Lower lobe of right lung (tissue), 2 donors: ENCODE results near the gene CRTC1. TPM values are rescaled to one million over a fixed set of nuclear protein-coding genes. Genes with fewer than 3 reads are reported as not detected.

Experiments
- ATAC-seq, 2 donors: fragments of 200-7000 bp; cut with Tn5 transposase; one replicate each; pipeline ENCODE4 v1.9.1; 2020 to 2022; ENCODE audit warnings: mild to moderate bottlenecking in 2 of 2, moderate library complexity in 2 of 2
- DNase-seq: peaks from one replicate; pipeline ENCODE4 v3.0.0-alpha.2; 2020
- H3K27ac ChIP-seq: fragments of 200-600 bp; one replicate; pipeline ENCODE4 v1.8.0; 2022
- H3K27me3 ChIP-seq: fragments of 200-600 bp; one replicate; pipeline ENCODE4 v1.8.0; 2022; ENCODE audit warnings: low read depth
- H3K36me3 ChIP-seq: fragments of 200-600 bp; one replicate; pipeline ENCODE4 v1.8.0; 2022; ENCODE audit warnings: mild to moderate bottlenecking
- H3K4me1 ChIP-seq: fragments of 200-600 bp; one replicate; pipeline ENCODE4 v1.8.0; 2022
- H3K4me3 ChIP-seq: fragments of 200-600 bp; one replicate; pipeline ENCODE4 v1.8.0; 2022; ENCODE audit warnings: mild to moderate bottlenecking
- H3K9me3 ChIP-seq: fragments of 200-600 bp; one replicate; pipeline ENCODE4 v1.8.0; 2022
- intact Hi-C: fragments of 100-400 bp; cut with DNase I; formaldehyde crosslinking; loops from one replicate; pipeline ENCODE4 v1.11.0; 2022
- total RNA-seq: library from RNA; stranded (reverse); fragmentation: NEBNext Ultra II Directional; extraction: Animal tissue kit (Norgen Biotek cat#: 25700); gene quantifications from one replicate; pipeline ENCODE4 v1.2.1, GENCODE V29; 2021
- TF ChIP-seq, protein P1 (sequence below): fragments of 200-600 bp; IDR thresholded peaks from one replicate; pipeline ENCODE4 v1.8.0; 2022; ENCODE audit warnings: antibody characterized with exemption, mild to moderate bottlenecking
- donor health status: DM: no; HTN: yes; CAD: no; lungs with severe emphysema.

The CRTC1 gene
- total RNA-seq, 1 donor from 2014 or later = 16.2 TPM

DNA sequence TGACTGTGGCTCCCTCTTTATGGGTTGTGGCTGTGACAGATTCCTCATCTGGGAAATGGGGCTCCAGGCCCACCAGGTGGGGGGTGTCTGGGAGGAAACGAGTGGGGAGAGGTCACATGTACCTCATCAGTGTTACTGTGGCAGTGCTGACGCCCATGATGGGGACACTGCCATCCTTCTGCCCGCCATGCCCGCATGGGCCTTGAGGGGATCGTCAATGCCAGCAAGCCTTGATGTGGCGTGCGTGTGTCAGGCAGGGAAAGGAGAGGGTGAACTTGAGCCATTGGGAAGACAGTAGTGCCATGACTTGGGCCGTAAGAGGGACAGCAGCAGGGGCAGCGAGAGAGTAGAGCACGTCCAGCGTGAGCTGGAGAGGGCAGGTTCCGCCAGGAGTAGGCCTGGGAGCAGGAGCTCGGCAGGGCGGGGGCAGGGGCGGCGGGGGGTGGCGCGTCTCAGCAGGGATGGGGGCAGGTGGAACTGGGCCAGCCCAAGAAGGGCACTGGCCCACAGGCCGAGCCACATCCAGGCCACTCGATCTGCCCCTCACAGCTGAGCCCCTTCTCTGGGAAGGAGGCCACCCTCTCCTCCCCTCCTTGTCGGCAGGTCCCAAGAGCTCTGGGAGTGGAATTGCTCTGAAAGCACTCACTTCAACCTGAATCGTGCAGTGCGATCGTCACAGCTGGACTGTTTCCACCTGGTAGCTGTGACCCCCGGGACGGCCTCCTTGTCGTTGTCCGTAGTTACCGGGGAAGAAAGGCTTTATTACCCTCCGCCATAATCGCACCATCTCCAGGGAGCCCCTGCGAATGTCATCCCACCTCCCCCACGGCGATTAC, 36.7 kb upstream of the CRTC1 start:
- no peak overlapping the region for H3K4me3 ChIP-seq
- H3K4me1 ChIP-seq = peaks cover 43% of the 10 kb centered on the region
- ATAC-seq (no peak), DNase-seq (no peak)
- intact Hi-C loops = no loop called here
- H3K9me3 ChIP-seq = no peaks in the 10 kb centered on the region
- H3K27ac ChIP-seq = no peak overlapping the region
- TF ChIP-seq, protein P1, sequence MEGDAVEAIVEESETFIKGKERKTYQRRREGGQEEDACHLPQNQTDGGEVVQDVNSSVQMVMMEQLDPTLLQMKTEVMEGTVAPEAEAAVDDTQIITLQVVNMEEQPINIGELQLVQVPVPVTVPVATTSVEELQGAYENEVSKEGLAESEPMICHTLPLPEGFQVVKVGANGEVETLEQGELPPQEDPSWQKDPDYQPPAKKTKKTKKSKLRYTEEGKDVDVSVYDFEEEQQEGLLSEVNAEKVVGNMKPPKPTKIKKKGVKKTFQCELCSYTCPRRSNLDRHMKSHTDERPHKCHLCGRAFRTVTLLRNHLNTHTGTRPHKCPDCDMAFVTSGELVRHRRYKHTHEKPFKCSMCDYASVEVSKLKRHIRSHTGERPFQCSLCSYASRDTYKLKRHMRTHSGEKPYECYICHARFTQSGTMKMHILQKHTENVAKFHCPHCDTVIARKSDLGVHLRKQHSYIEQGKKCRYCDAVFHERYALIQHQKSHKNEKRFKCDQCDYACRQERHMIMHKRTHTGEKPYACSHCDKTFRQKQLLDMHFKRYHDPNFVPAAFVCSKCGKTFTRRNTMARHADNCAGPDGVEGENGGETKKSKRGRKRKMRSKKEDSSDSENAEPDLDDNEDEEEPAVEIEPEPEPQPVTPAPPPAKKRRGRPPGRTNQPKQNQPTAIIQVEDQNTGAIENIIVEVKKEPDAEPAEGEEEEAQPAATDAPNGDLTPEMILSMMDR = no peak
- no peaks in the 10 kb centered on the region for H3K36me3 ChIP-seq
- H3K27me3 ChIP-seq = no peaks in the 10 kb centered on the region

DNA sequence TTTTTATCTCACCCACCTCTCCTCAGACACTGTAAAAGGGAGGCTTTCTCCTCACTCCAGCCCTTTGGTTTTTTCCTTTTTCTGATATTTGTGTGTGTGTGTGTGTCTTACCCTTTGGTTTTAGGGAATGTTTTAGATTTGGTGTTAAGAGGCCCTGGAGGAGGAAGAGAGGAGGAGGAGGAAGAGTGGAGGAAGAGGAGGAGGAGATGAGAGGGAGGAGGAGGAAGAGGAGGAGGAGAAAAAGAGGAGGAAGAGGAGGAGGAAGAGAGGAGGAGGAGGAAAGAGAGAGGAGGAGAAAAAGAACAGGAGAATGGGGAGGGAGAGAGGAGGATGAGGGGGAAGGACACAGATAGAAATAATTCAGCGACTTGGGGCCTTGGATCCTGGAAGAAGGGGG, 36.1 kb upstream of the CRTC1 start:
- ATAC-seq (no peak), DNase-seq (no peak)
- Histone ChIP-seq H3K4me1 (peaks cover 46% of the 10 kb centered on the region), H3K9me3 (no peaks in the 10 kb centered on the region), H3K27ac (no peak overlapping the region), H3K4me3 (no peak overlapping the region), H3K36me3 (no peaks in the 10 kb centered on the region), H3K27me3 (no peaks in the 10 kb centered on the region)
- TF ChIP-seq, protein P1 = no peak
- intact Hi-C loops = no loop called here

DNA sequence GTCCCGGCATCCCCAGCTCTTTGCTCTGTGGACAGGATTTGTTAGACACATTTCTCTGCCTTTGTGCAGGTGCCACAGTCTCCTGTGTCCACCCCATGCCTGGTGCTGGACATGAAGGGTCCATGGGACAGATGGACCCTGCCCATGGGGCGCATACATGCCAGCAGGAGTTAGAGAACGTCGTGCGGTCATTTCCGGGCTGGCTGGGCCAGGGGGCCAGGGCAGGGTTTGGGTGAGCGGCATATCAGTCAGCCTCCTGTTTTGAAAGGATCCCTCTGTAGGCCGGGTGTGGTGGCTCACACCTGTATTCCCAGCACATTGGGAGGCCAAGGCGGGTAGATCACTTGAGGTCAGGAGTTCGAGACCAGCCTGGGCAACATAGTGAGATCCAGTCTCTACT, 35.7 kb upstream of the CRTC1 start:
- intact Hi-C loops = no loop called here
- Histone ChIP-seq H3K4me3 (no peak overlapping the region), H3K27ac (no peak overlapping the region), H3K27me3 (no peaks in the 10 kb centered on the region), H3K36me3 (no peaks in the 10 kb centered on the region), H3K9me3 (no peaks in the 10 kb centered on the region), H3K4me1 (peaks cover 46% of the 10 kb centered on the region)
- TF ChIP-seq, protein P1 = no peak
- no peak for ATAC-seq
- DNase-seq = no peak

DNA sequence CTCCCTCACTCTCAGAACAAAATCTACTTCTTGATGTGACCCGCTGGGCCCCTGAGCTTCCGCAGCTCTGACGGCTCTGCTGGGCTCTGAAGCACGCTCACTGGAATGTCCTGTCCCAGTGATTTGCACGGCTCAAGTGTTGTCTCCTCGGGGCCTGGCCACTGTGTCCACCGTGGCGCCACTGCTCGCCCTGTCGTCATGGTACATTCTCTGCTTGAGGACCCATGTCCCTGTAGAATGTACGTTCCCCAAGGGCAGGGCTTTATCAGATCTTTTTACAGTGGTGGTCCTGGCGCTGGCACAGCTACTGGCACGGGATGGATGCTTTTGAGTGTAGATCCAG, 34.5 kb upstream of the CRTC1 start:
- intact Hi-C loops = no loop called here
- peaks cover 46% of the 10 kb centered on the region for H3K4me1 ChIP-seq
- no peaks in the 10 kb centered on the region for H3K27me3 ChIP-seq

DNA sequence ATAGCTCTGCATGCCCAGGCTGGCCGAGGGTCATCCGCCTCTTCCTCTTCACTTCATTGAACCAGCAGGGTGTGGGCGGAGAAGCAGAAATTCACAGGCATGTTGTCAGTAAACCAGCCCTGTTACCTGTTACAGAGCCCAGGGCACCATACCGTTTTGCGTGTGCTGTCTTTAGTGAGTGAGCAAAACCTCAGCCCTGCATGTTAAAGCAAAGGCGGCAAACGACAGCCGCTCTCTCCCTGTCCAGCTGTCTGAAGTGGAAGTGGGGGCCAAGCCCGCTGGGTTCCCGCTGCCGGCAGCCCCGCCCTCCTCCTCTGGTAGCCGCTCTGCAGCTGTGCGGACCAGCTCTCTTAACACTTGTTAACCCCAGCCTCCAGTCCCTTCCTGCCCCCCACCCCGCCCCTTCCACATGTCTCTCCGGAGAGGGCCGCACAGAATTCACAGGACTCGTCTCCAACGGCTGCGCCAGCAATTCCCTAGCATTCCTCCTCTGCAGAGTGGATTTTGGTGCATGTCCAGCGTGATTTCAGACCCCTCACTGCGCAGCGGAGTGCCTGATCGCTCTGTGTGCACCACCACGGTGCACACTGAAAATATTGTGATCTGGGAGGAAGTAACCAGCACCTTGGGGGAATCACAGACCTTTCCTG, 34.0 kb upstream of the CRTC1 start:
- Histone ChIP-seq H3K4me1 (peaks cover 42% of the 10 kb centered on the region), H3K27me3 (no peaks in the 10 kb centered on the region), H3K9me3 (no peaks in the 10 kb centered on the region), H3K27ac (peak overlapping the region; percentile 80), H3K4me3 (peak overlapping the region; percentile 31), H3K36me3 (no peaks in the 10 kb centered on the region)
- peak; percentile 58 to 70 for ATAC-seq
- TF ChIP-seq, protein P1 = no peak
- DNase-seq = peak; percentile 70
- intact Hi-C loops = no loop called here

More for the DNA sequence above, 34.5 kb upstream of the CRTC1 start:
- H3K4me3 ChIP-seq = peak overlapping the region; percentile 31
- H3K9me3 ChIP-seq = no peaks in the 10 kb centered on the region
- peak overlapping the region; percentile 80 for H3K27ac ChIP-seq
- ATAC-seq = peak in 1 of 2 donors; percentile 13
- DNase-seq = no peak
- no peaks in the 10 kb centered on the region for H3K36me3 ChIP-seq
- TF ChIP-seq, protein P1 = no peak
